Omental fat pad (tissue), 4 donors: ENCODE measurements around the gene TRPM4. TPM values are rescaled to one million over a fixed set of nuclear protein-coding genes. Genes with fewer than 3 reads are reported as not detected.
"Not testable (repeated sequence)": the region's sequence is repeated elsewhere in the genome, so short reads cannot be mapped to it uniquely, and the experiment has no call there.

Experiments
- ATAC-seq: fragments of 150-250 bp; one replicate; pipeline ENCODE4 v1.9.1; 2016; ENCODE audit warnings: mild to moderate bottlenecking, moderate library complexity; ENCODE audit not compliant: low FRiP score
- DNase-seq: peaks from one replicate; pipeline ENCODE4 v3.0.0-alpha.2; 2019; ENCODE audit warnings: low spot score
- CTCF ChIP-seq, 3 donors: fragments of 450-650 bp; IDR thresholded peaks; one replicate each; pipeline ENCODE4 v1.5.1; 2016 to 2017; ENCODE audit warnings: antibody characterized with exemption in 3 of 3, mild to moderate bottlenecking in 3 of 3, moderate library complexity in 2 of 3
- total RNA-seq, 4 donors: library from RNA; depleted of rRNA; stranded (reverse); fragments of >200 nt; gene quantifications; one replicate each; pipeline ENCODE4 v1.1.0, GENCODE V29; 2016

Gene TRPM4
- total RNA-seq, 4 donors from 2014 or later, result 7.2 to 26.0 (median 10.6) TPM

- ATAC-seq (no peak), DNase-seq (no peak)
- no peak for TF ChIP-seq CTCF (IDR thresholded peaks at IDR 0.05)
Observed at GRCh38 chr19:49141352-49141751, 16.2 kb upstream of the TRPM4 start.

- peak; percentile 97 for ATAC-seq
- no peak for TF ChIP-seq CTCF (IDR thresholded peaks at IDR 0.05)
- DNase-seq, result peak; percentile 73
Observed at GRCh38 chr19:49142866-49143335, 14.7 kb upstream of the TRPM4 start.

- peak; percentile 90 for DNase-seq
- TF ChIP-seq CTCF (IDR thresholded peaks at IDR 0.05), result peak in 1 of 3 donors; percentile 47
- no peak for ATAC-seq
Observed at GRCh38 chr19:49145573-49146407, 11.8 kb upstream of the TRPM4 start.

- DNase-seq, ATAC-seq: not testable (repeated sequence)
Observed at GRCh38 chr19:49146408-49146770, 11.2 kb upstream of the TRPM4 start.

GRCh38 chr19:49148044-49148682, 9.4 kb upstream of the TRPM4 start:
- no peak for DNase-seq
- TF ChIP-seq CTCF (IDR thresholded peaks at IDR 0.05), result no peak
- no peak for ATAC-seq

GRCh38 chr19:49148784-49149651, 8.6 kb upstream of the TRPM4 start:
- no peak for TF ChIP-seq CTCF (IDR thresholded peaks at IDR 0.05)
- DNase-seq (peak; percentile 100), ATAC-seq (peak; percentile 88)

GRCh38 chr19:49149652-49150105, 7.9 kb upstream of the TRPM4 start:
- DNase-seq (no peak), ATAC-seq (peak; percentile 30)
- no peak for TF ChIP-seq CTCF (IDR thresholded peaks at IDR 0.05)
